CD4-positive, alpha-beta T cell (primary cell): Measurements from ENCODE around the gene PKHD1. TPM values are rescaled to one million over a fixed set of nuclear protein-coding genes. Genes with fewer than 3 reads are reported as not detected.

Experiments used
- ATAC-seq: fragments of 200-7000 bp; cut with Tn5 transposase; one replicate; pipeline ENCODE4 v1.10.0; 2022; ENCODE audit warnings: mild to moderate bottlenecking; ENCODE audit not compliant: poor library complexity
- CTCF ChIA-PET: fragments of 350-600 bp; sonication (Branson Sonifier 250); formaldehyde crosslinking; loops from one replicate; lab custom pipeline; 2021; ENCODE audit warnings: antibody characterized with exemption, inconsistent platforms; lab: Charles Lee
- POLR2A ChIA-PET: fragments of 350-600 bp; sonication (Branson Sonifier 250); formaldehyde crosslinking; loops from one replicate; lab custom pipeline; 2021; ENCODE audit warnings: antibody characterized with exemption, inconsistent platforms; lab: Charles Lee
- DNase-seq, 14 experiments: peaks; one replicate each; pipeline ENCODE4 v3.0.0-alpha.2; 2013 to 2020; ENCODE audit warnings: mixed read lengths in 2 of 14
- H3K27ac ChIP-seq, 2 donors: one replicate each; pipeline versions ENCODE4 v1.5.1 to v1.7.0; 2013; ENCODE audit warnings: low read length in 2 of 2, low read depth in 1 of 2, mild to moderate bottlenecking in 1 of 2
- H3K27me3 ChIP-seq, 2 experiments: 1 replicate in 1 of 2; 2 replicates in 1 of 2; pipeline versions ENCODE4 v1.6.1 to v1.7.0; 2013; ENCODE audit warnings: low read length in 2 of 2, control low read depth in 1 of 2, mild to moderate bottlenecking in 1 of 2, moderate library complexity in 1 of 2; ENCODE audit not compliant: insufficient read depth in 2 of 2, control insufficient read depth in 1 of 2
- H3K36me3 ChIP-seq: one replicate; pipeline ENCODE4 v1.6.1; 2013; ENCODE audit warnings: low read length, control low read depth; ENCODE audit not compliant: insufficient read depth
- H3K4me1 ChIP-seq: one replicate; pipeline ENCODE4 v1.6.1; 2013; ENCODE audit warnings: low read length, control low read depth; ENCODE audit not compliant: insufficient read depth
- H3K4me3 ChIP-seq: one replicate; pipeline ENCODE4 v1.5.1; 2013; ENCODE audit warnings: mild to moderate bottlenecking, low read length, moderate library complexity
- H3K9me3 ChIP-seq, 2 experiments: 1 replicate in 1 of 2; 2 replicates in 1 of 2; pipeline versions ENCODE4 v1.6.1 to v1.7.0; 2013; ENCODE audit warnings: low read length in 2 of 2, mild to moderate bottlenecking in 2 of 2, control low read depth in 1 of 2, moderate library complexity in 1 of 2; ENCODE audit not compliant: control insufficient read depth in 1 of 2, insufficient read depth in 1 of 2
- H3K27ac Mint-ChIP-seq: one replicate; pipeline ENCODE4 v1.8.0; 2020; ENCODE audit warnings: mixed read lengths
- H3K27me3 Mint-ChIP-seq: one replicate; pipeline ENCODE4 v1.8.0; 2021; ENCODE audit warnings: mixed read lengths
- H3K36me3 Mint-ChIP-seq: one replicate; pipeline ENCODE4 v1.8.0; 2021; ENCODE audit warnings: low read depth, mixed read lengths
- H3K4me1 Mint-ChIP-seq: one replicate; pipeline ENCODE4 v1.8.0; 2021; ENCODE audit warnings: low read depth, mixed read lengths
- H3K4me3 Mint-ChIP-seq: one replicate; pipeline ENCODE4 v1.8.0; 2020; ENCODE audit warnings: mild to moderate bottlenecking, mixed read lengths
- H3K9me3 Mint-ChIP-seq: one replicate; pipeline ENCODE4 v1.8.0; 2020; ENCODE audit warnings: mixed read lengths
- intact Hi-C, 2 experiments: fragments of 100-400 bp; cut with DNase I in 1 of 2; cut with micrococcal nuclease in 1 of 2; formaldehyde crosslinking; loops; one replicate each; pipeline versions ENCODE4 v1.15.1 to v1.9.0; 2023 to 2025; cut with DNase I, micrococcal nuclease
- total RNA-seq, 174 experiments: library from RNA in 2 of 174; stranded (reverse) in 2 of 174; gene quantifications; one replicate each; pipeline ENCODE4 v1.2.3 and lab custom pipeline; 2021 to 2026
- TF ChIP-seq, protein P1 (sequence below): fragments of 200-600 bp; IDR thresholded peaks from one replicate; pipeline ENCODE4 v1.8.0; 2022; ENCODE audit warnings: antibody characterized with exemption, mild to moderate bottlenecking

PKHD1 gene
- total RNA-seq, 2 experiments from 2014 or later = 0.03 TPM; not detected in 1

DNA sequence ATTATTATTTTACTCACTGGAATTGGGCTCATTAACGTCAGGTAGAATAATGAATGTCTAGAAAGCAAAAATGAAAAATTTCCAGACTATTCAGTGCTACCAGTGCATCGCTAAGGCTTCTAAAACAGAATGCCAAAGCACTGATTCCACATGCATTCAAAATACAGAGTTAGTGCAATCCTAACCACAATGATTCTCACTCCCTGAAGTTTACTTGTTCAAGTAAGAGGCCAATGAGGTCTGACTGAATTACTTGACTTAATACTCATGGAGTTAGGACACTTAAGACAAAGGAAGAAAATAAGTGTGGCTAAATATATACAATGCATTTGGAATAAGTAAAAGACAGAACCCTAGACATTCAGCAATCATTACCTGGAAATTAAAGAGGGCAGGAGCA, 220.5 kb downstream of the PKHD1 start:
- H3K9me3 Mint-ChIP-seq = no peaks in the 10 kb centered on the region
- TF ChIP-seq, protein P1, sequence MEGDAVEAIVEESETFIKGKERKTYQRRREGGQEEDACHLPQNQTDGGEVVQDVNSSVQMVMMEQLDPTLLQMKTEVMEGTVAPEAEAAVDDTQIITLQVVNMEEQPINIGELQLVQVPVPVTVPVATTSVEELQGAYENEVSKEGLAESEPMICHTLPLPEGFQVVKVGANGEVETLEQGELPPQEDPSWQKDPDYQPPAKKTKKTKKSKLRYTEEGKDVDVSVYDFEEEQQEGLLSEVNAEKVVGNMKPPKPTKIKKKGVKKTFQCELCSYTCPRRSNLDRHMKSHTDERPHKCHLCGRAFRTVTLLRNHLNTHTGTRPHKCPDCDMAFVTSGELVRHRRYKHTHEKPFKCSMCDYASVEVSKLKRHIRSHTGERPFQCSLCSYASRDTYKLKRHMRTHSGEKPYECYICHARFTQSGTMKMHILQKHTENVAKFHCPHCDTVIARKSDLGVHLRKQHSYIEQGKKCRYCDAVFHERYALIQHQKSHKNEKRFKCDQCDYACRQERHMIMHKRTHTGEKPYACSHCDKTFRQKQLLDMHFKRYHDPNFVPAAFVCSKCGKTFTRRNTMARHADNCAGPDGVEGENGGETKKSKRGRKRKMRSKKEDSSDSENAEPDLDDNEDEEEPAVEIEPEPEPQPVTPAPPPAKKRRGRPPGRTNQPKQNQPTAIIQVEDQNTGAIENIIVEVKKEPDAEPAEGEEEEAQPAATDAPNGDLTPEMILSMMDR = no peak
- no peaks in the 10 kb centered on the region for H3K9me3 ChIP-seq
- DNase-seq (no peak), ATAC-seq (no peak)
- peaks cover 9% of the 10 kb centered on the region for H3K27me3 Mint-ChIP-seq
- no peaks in the 10 kb centered on the region for H3K36me3 ChIP-seq
- intact Hi-C loops = no loop called here
- H3K4me3 Mint-ChIP-seq = no peak overlapping the region
- peaks cover 0 to 3% of the 10 kb centered on the region in 2 experiments for H3K27me3 ChIP-seq
- no peak overlapping the region for H3K27ac ChIP-seq
- H3K4me1 ChIP-seq = no peaks in the 10 kb centered on the region
- H3K4me1 Mint-ChIP-seq = no peaks in the 10 kb centered on the region
- CTCF ChIA-PET = no interaction called here
- H3K4me3 ChIP-seq = no peak overlapping the region
- H3K36me3 Mint-ChIP-seq = no peaks in the 10 kb centered on the region
- H3K27ac Mint-ChIP-seq = no peak overlapping the region
- POLR2A ChIA-PET = no interaction called here

DNA sequence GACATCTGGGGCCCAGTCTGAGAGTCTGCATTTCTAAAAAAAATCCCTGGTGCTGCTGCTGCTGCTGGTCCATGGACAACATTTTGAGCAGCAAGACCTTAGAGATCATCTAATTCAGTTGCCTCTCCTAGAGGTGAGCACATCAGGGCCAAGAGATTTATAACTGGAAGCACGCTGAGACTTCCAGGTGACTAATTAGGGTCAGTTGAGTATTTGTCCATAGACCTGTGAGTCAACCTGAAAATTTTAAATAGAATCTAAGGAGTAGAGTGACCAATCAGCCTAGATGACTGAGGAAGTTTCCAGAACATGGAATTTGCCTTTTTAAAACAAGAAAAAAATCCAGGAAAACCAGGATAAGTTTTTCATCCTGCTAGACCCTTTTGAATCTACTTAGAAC, 221.4 kb downstream of the PKHD1 start:
- no peaks in the 10 kb centered on the region for H3K9me3 Mint-ChIP-seq
- H3K4me3 Mint-ChIP-seq = no peak overlapping the region
- no peak for DNase-seq
- no peaks in the 10 kb centered on the region for H3K4me1 Mint-ChIP-seq
- H3K36me3 Mint-ChIP-seq = no peaks in the 10 kb centered on the region
- intact Hi-C loops = no loop called here
- no peak for ATAC-seq
- TF ChIP-seq, protein P1 = no peak
- peaks cover 0 to 3% of the 10 kb centered on the region in 2 experiments for H3K27me3 ChIP-seq
- H3K9me3 ChIP-seq = no peaks in the 10 kb centered on the region
- ChIA-PET POLR2A (no interaction called here), CTCF (no interaction called here)
- H3K27ac Mint-ChIP-seq = no peak overlapping the region
- no peak overlapping the region for H3K27ac ChIP-seq
- H3K27me3 Mint-ChIP-seq = peaks cover 15% of the 10 kb centered on the region
- no peaks in the 10 kb centered on the region for H3K4me1 ChIP-seq
- H3K36me3 ChIP-seq = no peaks in the 10 kb centered on the region
- H3K4me3 ChIP-seq = no peak overlapping the region

DNA sequence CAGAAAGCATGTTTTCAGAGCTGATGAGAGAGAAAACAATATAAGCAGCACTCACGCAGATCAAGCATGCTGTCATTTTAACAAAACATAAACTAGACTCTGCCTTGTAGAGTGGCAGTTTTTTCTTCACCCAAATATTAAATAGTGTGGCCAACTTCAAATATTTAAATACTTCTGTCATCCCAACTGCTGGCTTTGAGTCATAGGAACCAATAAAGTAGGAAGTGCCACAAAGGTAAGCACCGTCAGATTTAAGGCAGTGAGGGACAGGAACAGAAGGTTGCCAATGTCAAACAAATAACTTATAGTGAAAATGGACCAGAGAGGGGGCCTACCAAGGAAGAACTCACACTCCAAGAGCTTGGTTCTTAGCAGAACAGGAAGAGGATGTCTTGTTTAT, 222.2 kb downstream of the PKHD1 start:
- H3K9me3 ChIP-seq = no peaks in the 10 kb centered on the region
- POLR2A ChIA-PET = no interaction called here

More for the DNA sequence above, 222.2 kb downstream of the PKHD1 start:
- intact Hi-C loops = no loop called here
- peaks cover 0 to 3% of the 10 kb centered on the region in 2 experiments for H3K27me3 ChIP-seq
- Mint-ChIP-seq H3K27ac (no peak overlapping the region), H3K27me3 (peaks cover 15% of the 10 kb centered on the region), H3K9me3 (no peaks in the 10 kb centered on the region), H3K36me3 (no peaks in the 10 kb centered on the region), H3K4me1 (no peaks in the 10 kb centered on the region), H3K4me3 (no peak overlapping the region)
- CTCF ChIA-PET = no interaction called here
- ATAC-seq = no peak
- H3K36me3 ChIP-seq = no peaks in the 10 kb centered on the region
- no peak overlapping the region for H3K4me3 ChIP-seq
- no peaks in the 10 kb centered on the region for H3K4me1 ChIP-seq
- TF ChIP-seq, protein P1 = no peak
- no peak for DNase-seq
- no peak overlapping the region for H3K27ac ChIP-seq
